GM23338 (cell line): ENCODE data around the gene ROBO1. TPM values are rescaled to one million over a fixed set of nuclear protein-coding genes. Genes with fewer than 3 reads are reported as not detected.
A peak's percentile ranks its signal among the peaks of the same experiment; 100 is the strongest.

Source experiments
- ATAC-seq: fragments of 200-7000 bp; cut with Tn5 transposase; 3 replicates; pipeline ENCODE4 v1.9.1; 2020
- DNase-seq: peaks from one replicate; pipeline ENCODE4 v3.0.0-alpha.2; 2015; ENCODE audit warnings: low spot score
- H2AFZ ChIP-seq: fragments of 200-600 bp; sonication (generic); 2 replicates; pipeline ENCODE4 v1.8.0; 2016; ENCODE audit warnings: antibody characterized with exemption, mild to moderate bottlenecking, moderate library complexity
- H3F3A ChIP-seq: fragments of 200-600 bp; sonication (generic); replicated peaks from 2 replicates; pipeline ENCODE4 v1.8.0; 2017; ENCODE audit warnings: antibody characterized with exemption, mixed run types, low read depth
- H3K27ac ChIP-seq: fragments of 200-600 bp; sonication (generic); 2 replicates; pipeline ENCODE4 v1.6.1; 2016; ENCODE audit warnings: low read depth
- H3K27me3 ChIP-seq: fragments of 200-600 bp; sonication (generic); 2 replicates; pipeline ENCODE4 v1.8.0; 2016; ENCODE audit warnings: mild to moderate bottlenecking, mixed run types, moderate library complexity; ENCODE audit not compliant: insufficient read depth
- H3K36me3 ChIP-seq: fragments of 200-600 bp; sonication (generic); 2 replicates; pipeline ENCODE4 v1.8.0; 2016; ENCODE audit warnings: mild to moderate bottlenecking; ENCODE audit not compliant: insufficient read depth
- H3K4me1 ChIP-seq: fragments of 200-600 bp; sonication (generic); 2 replicates; pipeline ENCODE4 v1.8.0; 2016; ENCODE audit warnings: mild to moderate bottlenecking, moderate library complexity; ENCODE audit not compliant: insufficient read depth
- H3K4me2 ChIP-seq: fragments of 200-600 bp; sonication (generic); 2 replicates; pipeline ENCODE4 v1.7.1; 2017; ENCODE audit warnings: mixed run types
- H3K4me3 ChIP-seq: fragments of 200-600 bp; sonication (generic); 2 replicates; pipeline ENCODE4 v1.6.1; 2016; ENCODE audit warnings: mixed run types
- H3K79me2 ChIP-seq: fragments of 200-600 bp; sonication (generic); replicated peaks from 2 replicates; pipeline ENCODE4 v1.8.0; 2017; ENCODE audit warnings: mild to moderate bottlenecking; ENCODE audit not compliant: insufficient read depth
- H3K9me2 ChIP-seq: fragments of 200-600 bp; sonication (generic); 2 replicates; pipeline ENCODE4 v1.8.0; 2017; ENCODE audit not compliant: insufficient read depth
- H4K20me1 ChIP-seq: fragments of 200-600 bp; sonication (generic); replicated peaks from 2 replicates; pipeline ENCODE4 v1.8.0; 2017; ENCODE audit warnings: mild to moderate bottlenecking; ENCODE audit not compliant: insufficient read depth
- H3K27ac Mint-ChIP-seq: 2 replicates; pipeline ENCODE4 v1.8.0; 2020; ENCODE audit warnings: inconsistent platforms, mild to moderate bottlenecking, moderate library complexity, mixed read lengths
- H3K27me3 Mint-ChIP-seq: 3 replicates; pipeline ENCODE4 v1.8.0; 2022; ENCODE audit warnings: low read depth, mild to moderate bottlenecking, moderate library complexity, mixed read lengths, inconsistent platforms; ENCODE audit not compliant: insufficient read depth, poor library complexity
- H3K36me3 Mint-ChIP-seq: 3 replicates; pipeline ENCODE4 v1.8.0; 2021; ENCODE audit warnings: low read depth, mild to moderate bottlenecking, inconsistent platforms, moderate library complexity, mixed read lengths
- H3K4me1 Mint-ChIP-seq: 3 replicates; pipeline ENCODE4 v1.8.0; 2020; ENCODE audit warnings: mild to moderate bottlenecking, inconsistent platforms, mixed read lengths
- H3K4me3 Mint-ChIP-seq: 3 replicates; pipeline ENCODE4 v1.8.0; 2021; ENCODE audit warnings: moderate library complexity, mild to moderate bottlenecking, inconsistent platforms, mixed read lengths
- H3K9me3 Mint-ChIP-seq: 3 replicates; pipeline ENCODE4 v1.8.0; 2020; ENCODE audit warnings: moderate library complexity, mild to moderate bottlenecking, inconsistent platforms, mixed read lengths
- CREB1 ChIP-seq: fragments of 250-450 bp; sonication (Bioruptor Pico); IDR thresholded peaks from 2 replicates; pipeline ENCODE4 v1.5.0; 2020; ENCODE audit warnings: low read depth, mild to moderate bottlenecking, moderate library complexity
- EZH2 ChIP-seq: fragments of 200-600 bp; sonication (generic); IDR thresholded peaks from one replicate; pipeline ENCODE4 v1.8.0; 2017; ENCODE audit warnings: antibody characterized with exemption, mild to moderate bottlenecking, low read depth; ENCODE audit not compliant: unreplicated experiment
- EZH2phosphoT487 ChIP-seq: fragments of 200-600 bp; sonication (generic); IDR thresholded peaks from one replicate; pipeline ENCODE4 v1.8.1; 2018; ENCODE audit warnings: antibody characterized with exemption; ENCODE audit not compliant: unreplicated experiment
- JUNB ChIP-seq: IDR thresholded peaks from one replicate; pipeline ENCODE4 v1.6.1; 2016; ENCODE audit warnings: antibody characterized with exemption; ENCODE audit not compliant: unreplicated experiment
- POLR2AphosphoS5 ChIP-seq: IDR thresholded peaks from 2 replicates; pipeline ENCODE4 v1.6.1; 2016; ENCODE audit warnings: antibody characterized with exemption, low read depth
- STAT1 ChIP-seq: IDR thresholded peaks from one replicate; pipeline ENCODE4 v1.6.1; 2016; ENCODE audit warnings: antibody characterized with exemption; ENCODE audit not compliant: unreplicated experiment
- ZNF114 ChIP-seq: fragments of 250-450 bp; sonication (Bioruptor Pico); IDR thresholded peaks from 2 replicates; pipeline ENCODE4 v1.5.0; 2020; ENCODE audit warnings: mild to moderate bottlenecking, moderate library complexity
- ZNF331 ChIP-seq: fragments of 250-450 bp; sonication (Bioruptor Pico); IDR thresholded peaks from 2 replicates; pipeline ENCODE4 v1.5.0; 2020; ENCODE audit warnings: low read depth, mild to moderate bottlenecking, moderate library complexity
- polyA plus RNA-seq: library from polyadenylated mRNA; unstranded; fragments of >200 nt; fragmentation: Nextera tagmentation; extraction: Ambion mirVana; gene quantifications from 2 replicates; pipeline ENCODE4 v1.2.1, GENCODE V29; 2016
- total RNA-seq: library from RNA; depleted of rRNA; stranded (reverse); fragments of >200 nt; shearing (Covaris generic); gene quantifications from 2 replicates; pipeline ENCODE4 v1.2.3, GENCODE V29; 2014
- TF ChIP-seq, protein P1 (sequence below), 2 experiments: fragments of 200-600 bp in 1 of 2; sonication (generic) in 1 of 2; conservative IDR thresholded peaks; 2 replicates each; pipeline versions ENCODE4 v1.5.1 to v1.6.1; 2016 to 2017; ENCODE audit warnings: antibody characterized with exemption in 2 of 2, low read depth in 2 of 2, mild to moderate bottlenecking in 2 of 2, moderate library complexity in 1 of 2
- TF ChIP-seq, protein P2 (sequence below): IDR thresholded peaks from one replicate; pipeline ENCODE4 v1.6.1; 2018; ENCODE audit warnings: antibody characterized with exemption; ENCODE audit not compliant: unreplicated experiment

The ROBO1 gene
- total and polyA plus RNA-seq, 2 experiments from 2014 or later: 19.2 to 78.3 TPM

DNA sequence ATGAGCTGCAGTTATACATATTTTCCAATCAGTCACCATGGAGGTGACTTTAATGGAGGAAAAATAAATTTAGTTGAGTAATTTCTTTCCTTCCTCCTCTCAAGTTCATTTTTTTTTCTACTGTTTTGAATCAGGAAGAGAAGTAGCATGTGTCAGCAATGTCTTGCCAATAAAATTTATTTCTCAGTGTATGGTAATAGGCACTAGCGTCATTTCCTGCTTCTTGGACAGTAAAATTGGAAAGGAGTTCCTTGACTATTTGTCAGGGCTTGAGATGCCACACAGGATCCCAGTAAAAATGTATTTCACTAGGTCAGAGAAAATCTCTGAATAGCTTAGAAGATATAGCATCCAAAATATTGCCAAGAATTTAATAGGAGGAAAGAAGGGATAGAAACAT lies 605.9 kb downstream of the ROBO1 start:
- Histone ChIP-seq H3K36me3 (no peaks in the 10 kb centered on the region), H2AFZ (no peak overlapping the region), H3F3A (no peaks in the 10 kb centered on the region), H3K4me3 (no peak overlapping the region), H3K27ac (no peak overlapping the region), H3K79me2 (no peaks in the 10 kb centered on the region), H4K20me1 (no peaks in the 10 kb centered on the region), H3K9me2 (no peaks in the 10 kb centered on the region), H3K4me2 (0 out of 2 replicates have a peak overlapping the region, but pooled peaks have one; percentile 41), H3K4me1 (peaks cover 15% of the 10 kb centered on the region), H3K27me3 (no peaks in the 10 kb centered on the region)
- ATAC-seq (no peak), DNase-seq (no peak)
- Mint-ChIP-seq H3K27me3 (no peaks in the 10 kb centered on the region), H3K4me3 (no peak overlapping the region), H3K9me3 (no peaks in the 10 kb centered on the region), H3K4me1 (peaks cover 21% of the 10 kb centered on the region), H3K27ac (peak overlapping the region; percentile 87), H3K36me3 (no peaks in the 10 kb centered on the region)
- TF ChIP-seq EZH2: no peak
- TF ChIP-seq, protein P1, sequence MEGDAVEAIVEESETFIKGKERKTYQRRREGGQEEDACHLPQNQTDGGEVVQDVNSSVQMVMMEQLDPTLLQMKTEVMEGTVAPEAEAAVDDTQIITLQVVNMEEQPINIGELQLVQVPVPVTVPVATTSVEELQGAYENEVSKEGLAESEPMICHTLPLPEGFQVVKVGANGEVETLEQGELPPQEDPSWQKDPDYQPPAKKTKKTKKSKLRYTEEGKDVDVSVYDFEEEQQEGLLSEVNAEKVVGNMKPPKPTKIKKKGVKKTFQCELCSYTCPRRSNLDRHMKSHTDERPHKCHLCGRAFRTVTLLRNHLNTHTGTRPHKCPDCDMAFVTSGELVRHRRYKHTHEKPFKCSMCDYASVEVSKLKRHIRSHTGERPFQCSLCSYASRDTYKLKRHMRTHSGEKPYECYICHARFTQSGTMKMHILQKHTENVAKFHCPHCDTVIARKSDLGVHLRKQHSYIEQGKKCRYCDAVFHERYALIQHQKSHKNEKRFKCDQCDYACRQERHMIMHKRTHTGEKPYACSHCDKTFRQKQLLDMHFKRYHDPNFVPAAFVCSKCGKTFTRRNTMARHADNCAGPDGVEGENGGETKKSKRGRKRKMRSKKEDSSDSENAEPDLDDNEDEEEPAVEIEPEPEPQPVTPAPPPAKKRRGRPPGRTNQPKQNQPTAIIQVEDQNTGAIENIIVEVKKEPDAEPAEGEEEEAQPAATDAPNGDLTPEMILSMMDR (conservative IDR thresholded peaks at IDR 0.05; ENCODE audit: low read depth in 2 of 2): no peak
- TF ChIP-seq, protein P2, sequence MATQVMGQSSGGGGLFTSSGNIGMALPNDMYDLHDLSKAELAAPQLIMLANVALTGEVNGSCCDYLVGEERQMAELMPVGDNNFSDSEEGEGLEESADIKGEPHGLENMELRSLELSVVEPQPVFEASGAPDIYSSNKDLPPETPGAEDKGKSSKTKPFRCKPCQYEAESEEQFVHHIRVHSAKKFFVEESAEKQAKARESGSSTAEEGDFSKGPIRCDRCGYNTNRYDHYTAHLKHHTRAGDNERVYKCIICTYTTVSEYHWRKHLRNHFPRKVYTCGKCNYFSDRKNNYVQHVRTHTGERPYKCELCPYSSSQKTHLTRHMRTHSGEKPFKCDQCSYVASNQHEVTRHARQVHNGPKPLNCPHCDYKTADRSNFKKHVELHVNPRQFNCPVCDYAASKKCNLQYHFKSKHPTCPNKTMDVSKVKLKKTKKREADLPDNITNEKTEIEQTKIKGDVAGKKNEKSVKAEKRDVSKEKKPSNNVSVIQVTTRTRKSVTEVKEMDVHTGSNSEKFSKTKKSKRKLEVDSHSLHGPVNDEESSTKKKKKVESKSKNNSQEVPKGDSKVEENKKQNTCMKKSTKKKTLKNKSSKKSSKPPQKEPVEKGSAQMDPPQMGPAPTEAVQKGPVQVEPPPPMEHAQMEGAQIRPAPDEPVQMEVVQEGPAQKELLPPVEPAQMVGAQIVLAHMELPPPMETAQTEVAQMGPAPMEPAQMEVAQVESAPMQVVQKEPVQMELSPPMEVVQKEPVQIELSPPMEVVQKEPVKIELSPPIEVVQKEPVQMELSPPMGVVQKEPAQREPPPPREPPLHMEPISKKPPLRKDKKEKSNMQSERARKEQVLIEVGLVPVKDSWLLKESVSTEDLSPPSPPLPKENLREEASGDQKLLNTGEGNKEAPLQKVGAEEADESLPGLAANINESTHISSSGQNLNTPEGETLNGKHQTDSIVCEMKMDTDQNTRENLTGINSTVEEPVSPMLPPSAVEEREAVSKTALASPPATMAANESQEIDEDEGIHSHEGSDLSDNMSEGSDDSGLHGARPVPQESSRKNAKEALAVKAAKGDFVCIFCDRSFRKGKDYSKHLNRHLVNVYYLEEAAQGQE: no peak

DNA sequence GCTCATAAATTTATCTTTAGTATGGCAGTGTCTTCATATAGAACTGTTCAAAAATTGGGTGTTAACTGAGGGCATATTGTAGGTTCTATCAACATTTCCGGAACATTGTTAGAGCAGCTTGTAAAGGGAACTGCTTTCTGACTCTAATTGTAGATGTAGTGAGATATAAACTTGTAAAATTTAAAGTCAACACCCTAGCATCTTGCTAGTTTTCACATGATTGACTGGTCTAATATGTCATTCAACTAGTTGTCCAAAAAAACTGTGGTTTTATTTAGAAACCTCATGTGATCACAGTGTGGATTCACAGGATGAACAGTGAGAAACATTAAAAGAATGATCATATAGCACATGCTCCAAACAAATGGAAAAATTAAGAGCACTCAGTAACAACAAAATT lies 607.4 kb downstream of the ROBO1 start:
- Mint-ChIP-seq H3K4me3 (no peak overlapping the region), H3K27ac (peak overlapping the region; percentile 54; the same call in 1 of the 2 replicates), H3K27me3 (no peaks in the 10 kb centered on the region), H3K36me3 (no peaks in the 10 kb centered on the region), H3K4me1 (peaks cover 26% of the 10 kb centered on the region), H3K9me3 (no peaks in the 10 kb centered on the region)
- Histone ChIP-seq H4K20me1 (no peaks in the 10 kb centered on the region), H3K79me2 (no peaks in the 10 kb centered on the region), H3K9me2 (no peaks in the 10 kb centered on the region), H3K36me3 (no peaks in the 10 kb centered on the region), H3K4me2 (no peak overlapping the region), H3F3A (no peaks in the 10 kb centered on the region), H3K4me1 (peaks cover 15% of the 10 kb centered on the region), H3K27me3 (no peaks in the 10 kb centered on the region), H2AFZ (no peak overlapping the region), H3K27ac (no peak overlapping the region), H3K4me3 (no peak overlapping the region)
- TF ChIP-seq STAT1: no peak
- TF ChIP-seq JUNB: no peak
- TF ChIP-seq, protein P2: no peak
- TF ChIP-seq CREB1 (CRISPR knock-in tag): no peak
- no peak for TF ChIP-seq EZH2
- TF ChIP-seq, protein P1 (conservative IDR thresholded peaks at IDR 0.05; ENCODE audit: low read depth in 2 of 2): no peak
- TF ChIP-seq ZNF331 (CRISPR knock-in tag): no peak
- no peak for TF ChIP-seq EZH2phosphoT487
- no peak for TF ChIP-seq POLR2AphosphoS5
- TF ChIP-seq ZNF114 (CRISPR knock-in tag): no peak
- ATAC-seq: no peak
- no peak for DNase-seq
